D721Med (cell line): Measurements from ENCODE around the gene BCR.

Experiments
- DNase-seq: peaks from one replicate; pipeline ENCODE4 v3.0.0; 2011; ENCODE audit warnings: low spot score; ENCODE audit not compliant: insufficient read length
- FAIRE-seq: peaks from 2 replicates; lab custom pipeline; 2011; peaks lifted over from hg19 to GRCh38; lab: Jason Lieb, UNC
- TF ChIP-seq, protein P1 (sequence below): IDR thresholded peaks from 2 replicates; pipeline ENCODE4 v1.5.1; 2012; ENCODE audit warnings: mild to moderate bottlenecking, control low read depth; ENCODE audit not compliant: insufficient read depth; ENCODE audit errors: missing control alignments

BCR gene

DNA sequence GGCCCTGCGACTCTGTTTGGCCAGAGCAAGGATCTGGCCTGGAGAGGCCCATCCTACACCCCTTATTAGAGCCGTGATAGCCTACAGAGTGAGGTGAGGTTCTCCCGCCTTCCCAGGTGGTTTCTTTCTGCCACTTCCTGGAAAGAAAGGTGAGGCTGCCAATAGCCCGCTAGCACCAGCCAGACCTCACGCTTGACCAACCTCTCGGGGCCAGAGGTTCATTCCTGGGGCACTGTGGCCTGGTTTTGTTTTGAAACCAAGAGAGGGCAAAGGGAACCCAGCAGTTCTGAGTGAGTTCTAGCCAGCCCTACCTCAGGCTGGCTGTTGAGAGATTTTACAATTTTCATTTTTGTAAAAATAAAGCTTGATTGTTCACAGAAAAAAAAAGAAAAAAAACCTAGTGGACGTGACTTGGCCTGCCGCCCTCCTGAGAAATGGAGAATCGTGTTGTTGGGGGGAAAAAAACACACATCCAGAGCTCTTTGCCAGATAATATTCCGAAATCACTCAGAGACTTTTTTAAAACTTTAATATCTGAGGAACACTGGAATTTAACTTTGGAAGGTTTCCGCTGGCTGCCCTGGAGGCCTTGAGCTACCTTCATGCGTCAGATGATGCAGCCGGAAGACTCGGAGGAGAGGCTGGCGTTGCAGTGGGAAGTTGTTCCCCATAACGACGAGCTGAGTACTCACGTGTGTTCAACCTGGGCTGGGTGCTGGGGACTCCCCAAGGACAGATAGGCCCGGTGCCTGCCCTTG lies 84.5 kb downstream of the BCR start:
- FAIRE-seq (no peak), DNase-seq (no peak)
- TF ChIP-seq, protein P1, sequence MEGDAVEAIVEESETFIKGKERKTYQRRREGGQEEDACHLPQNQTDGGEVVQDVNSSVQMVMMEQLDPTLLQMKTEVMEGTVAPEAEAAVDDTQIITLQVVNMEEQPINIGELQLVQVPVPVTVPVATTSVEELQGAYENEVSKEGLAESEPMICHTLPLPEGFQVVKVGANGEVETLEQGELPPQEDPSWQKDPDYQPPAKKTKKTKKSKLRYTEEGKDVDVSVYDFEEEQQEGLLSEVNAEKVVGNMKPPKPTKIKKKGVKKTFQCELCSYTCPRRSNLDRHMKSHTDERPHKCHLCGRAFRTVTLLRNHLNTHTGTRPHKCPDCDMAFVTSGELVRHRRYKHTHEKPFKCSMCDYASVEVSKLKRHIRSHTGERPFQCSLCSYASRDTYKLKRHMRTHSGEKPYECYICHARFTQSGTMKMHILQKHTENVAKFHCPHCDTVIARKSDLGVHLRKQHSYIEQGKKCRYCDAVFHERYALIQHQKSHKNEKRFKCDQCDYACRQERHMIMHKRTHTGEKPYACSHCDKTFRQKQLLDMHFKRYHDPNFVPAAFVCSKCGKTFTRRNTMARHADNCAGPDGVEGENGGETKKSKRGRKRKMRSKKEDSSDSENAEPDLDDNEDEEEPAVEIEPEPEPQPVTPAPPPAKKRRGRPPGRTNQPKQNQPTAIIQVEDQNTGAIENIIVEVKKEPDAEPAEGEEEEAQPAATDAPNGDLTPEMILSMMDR, result no peak

DNA sequence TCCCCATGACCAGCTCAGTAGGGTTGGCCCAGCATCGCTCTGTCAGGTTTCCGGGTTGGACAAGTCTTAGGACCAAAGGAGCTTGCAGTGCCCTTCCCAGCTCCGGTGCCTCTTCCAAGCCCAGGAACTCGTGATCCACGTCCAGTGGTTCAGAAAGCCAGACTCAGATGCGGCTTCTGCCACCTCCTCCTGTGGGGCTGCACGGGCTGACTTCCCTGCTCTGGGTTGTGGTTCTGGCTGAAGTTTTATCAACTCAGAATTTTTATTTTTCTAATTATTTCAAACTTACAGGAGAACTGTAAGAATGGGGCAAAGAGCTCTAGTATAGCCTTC lies 85.0 kb downstream of the BCR start:
- TF ChIP-seq, protein P1, result no peak
- no peak for FAIRE-seq

DNA sequence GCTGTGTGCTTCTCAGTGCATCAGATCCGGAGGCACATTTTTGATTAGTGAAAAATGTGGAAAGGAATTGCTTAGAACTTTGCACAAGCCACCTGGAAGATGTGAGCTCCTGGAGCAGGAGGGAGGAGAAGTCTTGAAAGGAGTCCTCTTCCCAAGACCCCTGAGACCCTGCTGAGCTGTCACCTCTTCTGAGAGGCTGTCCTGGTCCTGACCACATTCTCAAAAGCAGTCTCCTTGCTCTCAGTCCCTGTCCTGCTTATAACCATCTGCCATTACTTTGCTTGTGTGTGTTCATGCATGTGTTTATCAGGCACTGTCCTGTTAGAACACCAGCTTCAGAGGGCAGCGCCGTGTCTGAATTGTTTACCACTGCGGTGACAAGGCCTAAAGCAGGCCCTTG lies 86.5 kb downstream of the BCR start:
- no peak for DNase-seq
- FAIRE-seq, result no peak
- TF ChIP-seq, protein P1, result no peak

More for the DNA sequence above, 85.0 kb downstream of the BCR start:
- no peak for DNase-seq

DNA sequence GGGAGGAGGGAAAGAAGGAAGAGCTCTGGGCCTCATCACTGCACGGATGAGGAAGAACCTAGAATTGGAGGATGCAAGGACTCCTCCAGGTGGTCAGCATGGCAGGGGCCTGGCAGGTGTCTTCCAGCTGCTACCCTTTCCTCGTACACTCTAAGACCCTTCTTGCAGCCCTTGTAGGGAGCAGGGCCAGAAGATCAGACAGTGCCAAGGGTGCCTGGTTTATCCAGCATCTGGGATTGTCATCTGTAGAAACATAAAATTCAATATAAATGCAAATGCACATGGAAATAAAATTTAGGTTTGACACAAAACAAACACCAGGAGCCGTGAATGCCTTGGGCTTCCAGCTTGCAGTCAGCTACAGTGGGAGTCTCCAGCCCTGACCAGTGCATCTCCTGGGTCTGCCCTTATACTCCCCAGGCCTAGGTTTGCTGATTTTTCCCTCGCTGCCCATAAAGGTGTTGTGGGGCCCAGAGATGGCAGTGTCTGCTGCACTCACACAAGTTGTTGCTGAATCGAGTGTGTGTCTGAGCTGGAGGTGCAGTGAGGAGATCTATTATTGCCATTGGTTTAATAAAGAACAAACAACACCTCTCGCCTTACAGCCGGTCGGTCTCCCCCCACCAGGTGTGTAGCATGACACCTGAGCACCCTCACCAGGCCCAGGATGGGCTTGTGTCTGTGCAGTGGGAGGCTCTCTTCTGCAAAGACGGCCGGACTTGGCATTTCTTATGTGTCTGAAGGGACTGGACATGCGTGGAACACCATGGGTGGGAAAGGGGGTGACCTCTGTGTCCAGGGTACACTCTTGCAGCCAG lies 87.1 kb downstream of the BCR start:
- TF ChIP-seq, protein P1, result no peak
- no peak for FAIRE-seq
- DNase-seq, result no peak

DNA sequence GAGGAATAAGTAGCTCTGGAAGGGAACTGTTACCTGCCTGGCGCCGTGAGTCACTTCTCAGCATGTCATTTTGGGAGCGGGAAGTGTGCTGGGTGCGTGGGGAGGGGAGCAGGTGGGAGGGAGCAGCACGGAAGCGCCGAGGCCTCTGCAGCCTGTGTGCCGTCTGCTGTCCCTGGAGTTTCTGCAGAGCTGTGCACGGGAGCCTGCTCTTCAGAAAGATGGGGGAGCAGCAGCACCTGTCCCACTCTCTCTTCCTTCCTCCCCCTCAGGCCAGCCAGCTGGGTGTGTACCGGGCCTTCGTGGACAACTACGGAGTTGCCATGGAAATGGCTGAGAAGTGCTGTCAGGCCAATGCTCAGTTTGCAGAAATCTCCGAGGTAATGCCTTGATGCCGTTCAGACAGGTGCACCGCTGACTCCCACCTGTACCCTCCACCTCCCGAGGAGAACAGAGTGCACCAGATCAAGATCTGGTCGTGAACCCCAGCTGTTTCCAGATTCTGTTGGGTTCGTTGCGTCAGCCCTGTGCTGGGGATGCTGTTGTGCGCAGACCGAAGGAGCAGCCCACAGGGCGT lies 87.9 kb downstream of the BCR start:
- TF ChIP-seq, protein P1, result no peak
- FAIRE-seq (no peak), DNase-seq (no peak)

DNA sequence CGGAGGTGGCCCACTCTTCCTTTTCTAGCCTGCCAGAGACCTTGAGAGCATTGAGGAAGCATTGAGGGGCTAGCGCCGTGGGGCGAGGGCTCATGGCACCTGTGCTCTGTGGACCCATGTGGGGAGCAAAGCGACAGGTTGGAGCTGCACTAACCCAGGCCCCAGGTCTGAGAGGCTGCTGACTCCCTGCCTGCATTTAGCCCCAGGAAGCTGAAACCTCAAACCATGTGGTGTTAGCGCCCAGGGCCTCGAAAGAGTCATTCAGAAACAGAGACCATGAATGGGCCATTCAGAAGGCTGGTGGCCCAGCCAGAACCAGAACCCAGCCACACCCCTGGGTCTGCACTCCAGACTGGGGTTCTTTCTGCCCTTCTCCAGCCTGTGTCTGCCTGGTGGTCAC lies 88.6 kb downstream of the BCR start:
- DNase-seq, result no peak
- FAIRE-seq, result no peak
- TF ChIP-seq, protein P1, result no peak
